ENCODE data around the gene SNED1. TPM values are rescaled to one million over a fixed set of nuclear protein-coding genes. Genes with fewer than 3 reads are reported as not detected.

The SNED1 gene
- total and polyA plus RNA-seq, 2 donors (not counting 1 experiment from before 2014, with no cell fraction given) = 27.2 to 39.5 TPM

DNA sequence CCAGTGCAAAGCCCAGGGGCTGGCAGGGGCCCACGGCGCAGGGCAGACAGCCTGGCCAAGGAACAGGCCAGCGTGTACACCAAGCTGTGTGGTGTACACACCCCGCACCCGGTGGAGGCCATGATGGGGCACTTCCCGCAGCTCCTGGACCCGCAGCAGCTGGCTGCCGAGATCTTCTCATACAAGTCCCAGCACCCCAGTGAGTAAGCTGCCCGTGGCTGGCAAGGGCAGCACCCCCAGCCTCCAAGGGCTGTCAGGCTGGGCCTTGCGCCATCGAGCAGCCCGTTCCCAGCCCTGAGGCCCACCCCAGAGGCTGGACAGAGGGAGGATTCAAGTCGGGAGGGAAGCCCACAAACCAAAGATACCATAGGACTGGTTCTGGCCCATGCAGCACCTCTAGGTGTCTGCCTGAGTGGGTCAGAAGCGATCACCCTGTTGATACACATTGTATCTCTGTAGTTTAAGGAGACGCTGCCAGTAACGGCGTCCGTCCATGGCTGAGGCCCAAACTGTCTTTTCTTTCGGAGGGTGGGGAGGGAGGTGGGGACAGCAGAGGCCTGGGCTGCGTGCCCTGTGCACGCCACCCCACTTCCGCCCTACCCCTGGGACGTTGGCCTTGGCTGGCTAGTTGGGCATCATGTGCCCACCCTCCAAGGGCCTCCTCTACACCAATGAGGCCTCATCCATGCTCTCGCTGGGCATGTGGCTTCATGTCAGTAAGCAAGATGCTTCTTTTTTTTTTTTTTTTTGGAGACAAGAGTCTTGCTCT, 120.5 kb downstream of the SNED1 start:
- Histone ChIP-seq H3K4me2 (ENCODE audit: extremely low read depth, insufficient read depth, low read length) (no peak overlapping the region), H3K27me3 (ENCODE audit: control insufficient read depth, insufficient read depth, low read length) (no peaks in the 10 kb centered on the region), H3K9me3 (ENCODE audit: control insufficient read depth, insufficient read depth, low read depth, low read length) (no peaks in the 10 kb centered on the region), H4K20me1 (ENCODE audit: control insufficient read depth, extremely low read depth, insufficient read depth, low read length) (no peaks in the 10 kb centered on the region), H3K4me1 (ENCODE audit: control insufficient read depth, extremely low read depth, insufficient read depth, low read length) (no peaks in the 10 kb centered on the region), H3K9ac (ENCODE audit: insufficient read depth, low read length) (no peak overlapping the region), H3K36me3 (ENCODE audit: control insufficient read depth, insufficient read depth, low read length) (no peaks in the 10 kb centered on the region), H3K79me2 (ENCODE audit: control insufficient read depth, insufficient read depth, low read length) (no peaks in the 10 kb centered on the region), H2AFZ (ENCODE audit: low read length) (no peak overlapping the region), H3K27ac (ENCODE audit: insufficient read depth, low read length) (no peak overlapping the region), H3K4me3 (replicated peaks in 1 of 4; ENCODE audit: control extremely low read depth in 1 of 4, insufficient read depth in 1 of 4, low read depth in 3 of 4, low read length in 4 of 4) (no peak overlapping the region)
- DNase-seq (ENCODE audit: low read depth in 2 of 2) = no peak
- TF ChIP-seq CTCF (conservative IDR thresholded peaks at IDR 0.05 in 1 of 2, IDR thresholded peaks at IDR 0.05 in 1 of 2; ENCODE audit: low read depth in 1 of 2, low read length in 2 of 2) (no peak), EZH2 (IDR thresholded peaks at IDR 0.05; ENCODE audit: low read length, missing control alignments) (no peak)

DNA sequence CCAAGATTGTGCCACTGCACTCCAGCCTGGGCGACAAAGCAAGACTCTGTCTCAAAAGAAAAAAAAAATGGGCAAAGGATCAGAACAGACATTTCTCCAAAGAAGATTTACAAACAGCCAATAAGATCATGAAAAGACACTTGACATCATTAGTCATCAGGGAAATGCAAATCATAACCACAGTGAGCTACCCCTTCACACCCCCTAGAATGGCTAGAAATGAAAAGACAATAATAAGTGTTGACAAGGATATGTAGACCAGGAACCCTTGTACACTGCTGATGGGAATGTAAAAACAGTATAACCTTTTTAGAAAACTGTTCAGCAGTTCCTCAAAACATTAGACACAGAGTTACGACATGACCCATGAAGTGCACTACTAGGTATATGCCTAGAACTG, 122.0 kb downstream of the SNED1 start:
- Histone ChIP-seq H3K4me1 (ENCODE audit: control insufficient read depth, extremely low read depth, insufficient read depth, low read length) (no peaks in the 10 kb centered on the region), H2AFZ (ENCODE audit: low read length) (no peak overlapping the region), H3K4me3 (replicated peaks in 1 of 4; ENCODE audit: control extremely low read depth in 1 of 4, insufficient read depth in 1 of 4, low read depth in 3 of 4, low read length in 4 of 4) (no peak overlapping the region), H4K20me1 (ENCODE audit: control insufficient read depth, extremely low read depth, insufficient read depth, low read length) (no peaks in the 10 kb centered on the region), H3K79me2 (ENCODE audit: control insufficient read depth, insufficient read depth, low read length) (no peaks in the 10 kb centered on the region), H3K9me3 (ENCODE audit: control insufficient read depth, insufficient read depth, low read depth, low read length) (no peaks in the 10 kb centered on the region), H3K4me2 (ENCODE audit: extremely low read depth, insufficient read depth, low read length) (no peak overlapping the region), H3K36me3 (ENCODE audit: control insufficient read depth, insufficient read depth, low read length) (no peaks in the 10 kb centered on the region), H3K9ac (ENCODE audit: insufficient read depth, low read length) (no peak overlapping the region), H3K27me3 (ENCODE audit: control insufficient read depth, insufficient read depth, low read length) (no peaks in the 10 kb centered on the region), H3K27ac (ENCODE audit: insufficient read depth, low read length) (no peak overlapping the region)
- DNase-seq (ENCODE audit: low read depth in 2 of 2) = no peak
- TF ChIP-seq EZH2 (IDR thresholded peaks at IDR 0.05; ENCODE audit: low read length, missing control alignments) = no peak
- TF ChIP-seq CTCF (conservative IDR thresholded peaks at IDR 0.05 in 1 of 2, IDR thresholded peaks at IDR 0.05 in 1 of 2; ENCODE audit: low read depth in 1 of 2, low read length in 2 of 2) = no peak

DNA sequence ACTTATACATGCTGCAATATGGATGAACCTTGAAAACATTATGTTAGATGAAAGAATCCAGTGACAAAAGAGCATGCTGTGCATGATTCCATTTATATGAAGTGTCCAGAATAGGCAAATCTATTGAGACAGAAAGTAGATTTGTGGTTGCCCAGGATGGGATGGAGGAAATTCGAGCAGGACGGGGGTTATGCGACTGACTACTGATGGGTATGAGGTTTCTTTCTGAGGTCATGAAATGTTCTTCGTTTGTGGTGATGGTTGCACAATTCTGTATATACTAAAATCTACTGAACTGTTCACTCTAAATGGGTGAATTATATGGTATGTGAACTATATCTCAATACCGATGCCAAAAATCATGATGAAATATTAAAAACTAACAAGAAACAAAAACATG, 122.6 kb downstream of the SNED1 start:
- TF ChIP-seq EZH2 (IDR thresholded peaks at IDR 0.05; ENCODE audit: low read length, missing control alignments) (no peak), CTCF (conservative IDR thresholded peaks at IDR 0.05 in 1 of 2, IDR thresholded peaks at IDR 0.05 in 1 of 2; ENCODE audit: low read depth in 1 of 2, low read length in 2 of 2) (no peak)
- H3K9me3 ChIP-seq (ENCODE audit: control insufficient read depth, insufficient read depth, low read depth, low read length) = no peaks in the 10 kb centered on the region

More for the DNA sequence above, 122.6 kb downstream of the SNED1 start:
- no peak overlapping the region for H3K27ac ChIP-seq (ENCODE audit: insufficient read depth, low read length)
- no peak overlapping the region for H3K4me2 ChIP-seq (ENCODE audit: extremely low read depth, insufficient read depth, low read length)
- H4K20me1 ChIP-seq (ENCODE audit: control insufficient read depth, extremely low read depth, insufficient read depth, low read length) = no peaks in the 10 kb centered on the region
- H3K36me3 ChIP-seq (ENCODE audit: control insufficient read depth, insufficient read depth, low read length) = no peaks in the 10 kb centered on the region
- no peak overlapping the region for H3K9ac ChIP-seq (ENCODE audit: insufficient read depth, low read length)
- H3K4me1 ChIP-seq (ENCODE audit: control insufficient read depth, extremely low read depth, insufficient read depth, low read length) = no peaks in the 10 kb centered on the region
- no peaks in the 10 kb centered on the region for H3K27me3 ChIP-seq (ENCODE audit: control insufficient read depth, insufficient read depth, low read length)
- DNase-seq (ENCODE audit: low read depth in 2 of 2) = peak in 1 of 2 donors; percentile 24
- no peak overlapping the region for H3K4me3 ChIP-seq (replicated peaks in 1 of 4; ENCODE audit: control extremely low read depth in 1 of 4, insufficient read depth in 1 of 4, low read depth in 3 of 4, low read length in 4 of 4)
- H2AFZ ChIP-seq (ENCODE audit: low read length) = no peak overlapping the region
- no peaks in the 10 kb centered on the region for H3K79me2 ChIP-seq (ENCODE audit: control insufficient read depth, insufficient read depth, low read length)
